ENCODE results near the gene VKORC1L1. TPM values are rescaled to one million over a fixed set of nuclear protein-coding genes. Genes with fewer than 3 reads are reported as not detected.

VKORC1L1 gene
- total and polyA plus RNA-seq, 5 donors, result 6.8 to 21.2 (median 15.6) TPM

- no peak for ATAC-seq
- 95% methylated on average over 17 of the region's 17 CpGs for WGBS
- Histone ChIP-seq H3K4me1 (ENCODE audit: control insufficient read depth, insufficient read depth, low read length) (no peaks in the 10 kb centered on the region), H3K9me3 (ENCODE audit: control insufficient read depth, low read length) (no peaks in the 10 kb centered on the region), H3K27me3 (ENCODE audit: control insufficient read depth, insufficient read depth) (no peaks in the 10 kb centered on the region), H3K27ac (ENCODE audit: low read length) (no peak overlapping the region), H3K4me3 (ENCODE audit: low read length) (no peak overlapping the region)
- DNase-seq, result no peak
- intact Hi-C loops (cut with DNase I), result no loop called here
Measured at GRCh38 chr7:65967361-65968155, 94.7 kb downstream of the VKORC1L1 start.

GRCh38 chr7:65968256-65969185 is 95.6 kb downstream of the VKORC1L1 start:
- Histone ChIP-seq H3K4me1 (ENCODE audit: control insufficient read depth, insufficient read depth, low read length) (no peaks in the 10 kb centered on the region), H3K27me3 (ENCODE audit: control insufficient read depth, insufficient read depth) (no peaks in the 10 kb centered on the region), H3K27ac (ENCODE audit: low read length) (no peak overlapping the region), H3K4me3 (ENCODE audit: low read length) (no peak overlapping the region), H3K9me3 (ENCODE audit: control insufficient read depth, low read length) (no peaks in the 10 kb centered on the region)
- intact Hi-C loops (cut with DNase I), result no loop called here
- ATAC-seq, result no peak
- no peak for DNase-seq
- 94% methylated on average over 26 of the region's 26 CpGs for WGBS

- no peak for ATAC-seq
- intact Hi-C loops (cut with DNase I), result no loop called here
- H3K9me3 ChIP-seq (ENCODE audit: control insufficient read depth, low read length), result no peaks in the 10 kb centered on the region
- no peak overlapping the region for H3K4me3 ChIP-seq (ENCODE audit: low read length)
- DNase-seq, result no peak
- no peak overlapping the region for H3K27ac ChIP-seq (ENCODE audit: low read length)
- WGBS, result 98% methylated on average over 8 of the region's 8 CpGs
- no peaks in the 10 kb centered on the region for H3K4me1 ChIP-seq (ENCODE audit: control insufficient read depth, insufficient read depth, low read length)
- no peaks in the 10 kb centered on the region for H3K27me3 ChIP-seq (ENCODE audit: control insufficient read depth, insufficient read depth)
Measured at GRCh38 chr7:65971021-65971420, 98.1 kb downstream of the VKORC1L1 start.

GRCh38 chr7:65972976-65973375 is 100.1 kb downstream of the VKORC1L1 start:
- no peak for ATAC-seq

GRCh38 chr7:65974191-65974801 is 101.4 kb downstream of the VKORC1L1 start:
- DNase-seq (peak in 1 of 3 donors; percentile 61), ATAC-seq (no peak)
- Histone ChIP-seq H3K4me1 (ENCODE audit: control insufficient read depth, insufficient read depth, low read length) (no peaks in the 10 kb centered on the region), H3K9me3 (ENCODE audit: control insufficient read depth, low read length) (no peaks in the 10 kb centered on the region), H3K4me3 (ENCODE audit: low read length) (no peak overlapping the region), H3K27ac (ENCODE audit: low read length) (no peak overlapping the region), H3K27me3 (ENCODE audit: control insufficient read depth, insufficient read depth) (no peaks in the 10 kb centered on the region)
- intact Hi-C loops (cut with DNase I), result no loop called here
- WGBS, result 90% methylated on average over 29 of the region's 29 CpGs

More at GRCh38 chr7:65972976-65973375, 100.1 kb downstream of the VKORC1L1 start:
- Histone ChIP-seq H3K27ac (ENCODE audit: low read length) (no peak overlapping the region), H3K9me3 (ENCODE audit: control insufficient read depth, low read length) (no peaks in the 10 kb centered on the region), H3K4me3 (ENCODE audit: low read length) (no peak overlapping the region), H3K27me3 (ENCODE audit: control insufficient read depth, insufficient read depth) (no peaks in the 10 kb centered on the region), H3K4me1 (ENCODE audit: control insufficient read depth, insufficient read depth, low read length) (no peaks in the 10 kb centered on the region)
- no peak for DNase-seq
- intact Hi-C loops (cut with DNase I), result no loop called here
- 96% methylated on average over 13 of the region's 13 CpGs for WGBS

GRCh38 chr7:65974876-65975275 is 102.0 kb downstream of the VKORC1L1 start:
- H3K4me1 ChIP-seq (ENCODE audit: control insufficient read depth, insufficient read depth, low read length), result no peaks in the 10 kb centered on the region
- 82% methylated on average over 9 of the region's 9 CpGs for WGBS
- no peak for DNase-seq
- intact Hi-C loops (cut with DNase I), result no loop called here
- no peaks in the 10 kb centered on the region for H3K9me3 ChIP-seq (ENCODE audit: control insufficient read depth, low read length)
- H3K27ac ChIP-seq (ENCODE audit: low read length), result no peak overlapping the region
- no peak for ATAC-seq
- H3K4me3 ChIP-seq (ENCODE audit: low read length), result no peak overlapping the region
- no peaks in the 10 kb centered on the region for H3K27me3 ChIP-seq (ENCODE audit: control insufficient read depth, insufficient read depth)

- ATAC-seq (no peak), DNase-seq (no peak)
- H3K27me3 ChIP-seq (ENCODE audit: control insufficient read depth, insufficient read depth), result no peaks in the 10 kb centered on the region
- no peak overlapping the region for H3K4me3 ChIP-seq (ENCODE audit: low read length)
- 96% methylated on average over 11 of the region's 11 CpGs for WGBS
- no peak overlapping the region for H3K27ac ChIP-seq (ENCODE audit: low read length)
- H3K9me3 ChIP-seq (ENCODE audit: control insufficient read depth, low read length), result no peaks in the 10 kb centered on the region
- intact Hi-C loops (cut with DNase I), result no loop called here
- peaks cover 5% of the 10 kb centered on the region for H3K4me1 ChIP-seq (ENCODE audit: control insufficient read depth, insufficient read depth, low read length)
Measured at GRCh38 chr7:65975814-65976445, 103.1 kb downstream of the VKORC1L1 start.

GRCh38 chr7:65976659-65977196 is 103.9 kb downstream of the VKORC1L1 start:
- H3K27me3 ChIP-seq (ENCODE audit: control insufficient read depth, insufficient read depth), result no peaks in the 10 kb centered on the region
- peaks cover 5% of the 10 kb centered on the region for H3K4me1 ChIP-seq (ENCODE audit: control insufficient read depth, insufficient read depth, low read length)
- 93% methylated on average over 16 of the region's 16 CpGs for WGBS
- intact Hi-C loops (cut with DNase I), result no loop called here
- no peak overlapping the region for H3K4me3 ChIP-seq (ENCODE audit: low read length)
- ATAC-seq (no peak), DNase-seq (no peak)
- no peak overlapping the region for H3K27ac ChIP-seq (ENCODE audit: low read length)
- H3K9me3 ChIP-seq (ENCODE audit: control insufficient read depth, low read length), result no peaks in the 10 kb centered on the region

- intact Hi-C loops (cut with DNase I), result no loop called here
- Histone ChIP-seq H3K4me3 (ENCODE audit: low read length) (no peak overlapping the region), H3K27ac (ENCODE audit: low read length) (no peak overlapping the region), H3K27me3 (ENCODE audit: control insufficient read depth, insufficient read depth) (no peaks in the 10 kb centered on the region), H3K4me1 (ENCODE audit: control insufficient read depth, insufficient read depth, low read length) (peaks cover 5% of the 10 kb centered on the region), H3K9me3 (ENCODE audit: control insufficient read depth, low read length) (no peaks in the 10 kb centered on the region)
- 95% methylated on average over 18 of the region's 18 CpGs for WGBS
- no peak for DNase-seq
- no peak for ATAC-seq
Measured at GRCh38 chr7:65978891-65979582, 106.2 kb downstream of the VKORC1L1 start.

Measured in right cardiac atrium (tissue), 5 donors.